HS-5 (cell line): Measurements from ENCODE around the gene NETO1.

Source experiments
- DNase-seq: peaks from one replicate; pipeline ENCODE4 v3.0.0-alpha.2; 2012; ENCODE audit warnings: low read depth

NETO1 gene

GRCh38 chr18:72726201-72726600, 141.6 kb downstream of the NETO1 start:
- no peak for DNase-seq

- no peak for DNase-seq
These were observed 146.5 kb downstream of the NETO1 start for GRCh38 chr18:72721330-72721729.

GRCh38 chr18:72720116-72720515, 147.7 kb downstream of the NETO1 start:
- no peak for DNase-seq

GRCh38 chr18:72704202-72704601, 163.6 kb downstream of the NETO1 start:
- DNase-seq, result no peak

- no peak for DNase-seq
These were observed 166.7 kb downstream of the NETO1 start for GRCh38 chr18:72700961-72701710.

GRCh38 chr18:72697706-72698105, 170.1 kb downstream of the NETO1 start:
- DNase-seq, result no peak

GRCh38 chr18:72692595-72692994, 175.2 kb downstream of the NETO1 start:
- no peak for DNase-seq
